HepG2 (cell line): Measurements from ENCODE around the gene L1CAM. TPM values are rescaled to one million over a fixed set of nuclear protein-coding genes. Genes with fewer than 3 reads are reported as not detected.

ENCODE experiments used
- AGO2 ChIP-seq: fragments of 200-400 bp; formaldehyde crosslinking; optimal IDR thresholded peaks from 2 replicates; pipeline ENCODE3; 2017; ENCODE audit warnings: mild to moderate bottlenecking, low read depth, low read length, moderate library complexity
- HDAC6 ChIP-seq: fragments of 200-600 bp; sonication (generic); IDR thresholded peaks from 2 replicates; pipeline ENCODE4 v1.7.0; 2017; ENCODE audit warnings: mild to moderate bottlenecking, antibody characterized with exemption, low read length, low read depth
- HNF4A ChIP-seq: sonication (generic); formaldehyde crosslinking; IDR thresholded peaks from 2 replicates; pipeline ENCODE4 v1.4.0; 2020; ENCODE audit warnings: missing genetic modification reagents
- MXD4 ChIP-seq: IDR thresholded peaks from 2 replicates; pipeline ENCODE4 v1.6.1; 2016; ENCODE audit warnings: mild to moderate bottlenecking, missing biosample characterization, missing genetic modification reagents
- MYC ChIP-seq: sonication (generic); formaldehyde crosslinking; IDR thresholded peaks from 2 replicates; pipeline ENCODE4 v1.9.0; 2021; ENCODE audit warnings: missing genetic modification reagents, borderline replicate concordance
- PHF21A ChIP-seq: sonication (generic); formaldehyde crosslinking; IDR thresholded peaks from 2 replicates; pipeline ENCODE4 v1.5.0; 2020; ENCODE audit warnings: mild to moderate bottlenecking, missing genetic modification reagents
- TGIF2 ChIP-seq: IDR thresholded peaks from 2 replicates; pipeline ENCODE4 v1.6.1; 2016; ENCODE audit warnings: control low read depth, missing compliant biosample characterization
- TRIM24 ChIP-seq: sonication (generic); formaldehyde crosslinking; IDR thresholded peaks from 2 replicates; pipeline ENCODE4 v1.8.0; 2022; ENCODE audit warnings: mild to moderate bottlenecking, missing genetic modification reagents
- U2AF1 ChIP-seq: fragments of 200-400 bp; formaldehyde crosslinking; optimal IDR thresholded peaks from 2 replicates; pipeline ENCODE3; 2017; ENCODE audit warnings: mild to moderate bottlenecking, low read depth, low read length
- ZNF138 ChIP-seq: sonication (generic); formaldehyde crosslinking; IDR thresholded peaks from 2 replicates; pipeline ENCODE4 v1.5.0; 2020; ENCODE audit warnings: mild to moderate bottlenecking, low read depth, missing genetic modification reagents
- ZNF367 ChIP-seq: sonication (generic); formaldehyde crosslinking; IDR thresholded peaks from 2 replicates; pipeline ENCODE4 v1.4.0; 2020; ENCODE audit warnings: missing genetic modification reagents, borderline replicate concordance
- ZNF501 ChIP-seq: sonication (generic); formaldehyde crosslinking; IDR thresholded peaks from 2 replicates; pipeline ENCODE4 v1.5.1; 2020; ENCODE audit warnings: mild to moderate bottlenecking, moderate library complexity, missing genetic modification reagents
- ZNF598 ChIP-seq: sonication (generic); formaldehyde crosslinking; IDR thresholded peaks from 2 replicates; pipeline ENCODE4 v1.5.1; 2020; ENCODE audit warnings: mild to moderate bottlenecking, missing genetic modification reagents, borderline replicate concordance
- ZNF761 ChIP-seq: sonication (generic); formaldehyde crosslinking; conservative IDR thresholded peaks from 2 replicates; pipeline ENCODE4 v1.4.0; 2020; ENCODE audit warnings: mild to moderate bottlenecking, missing genetic modification reagents
- polyA plus RNA-seq, 8 experiments: library from polyadenylated mRNA; depleted of rRNA in 3 of 8; stranded (reverse) in 7 of 8; unstranded in 1 of 8; fragments of >200 nt; fragmentation: Illumina TruSeq in 4 of 8; extraction: Trizol in 4 of 8; gene quantifications; 2 replicates each; pipeline versions ENCODE4 v1.2.1 to v1.2.3, GENCODE V29; 2011 to 2016; ENCODE audit warnings: low read depth in 4 of 8, missing spikeins in 1 of 8, mixed read lengths in 1 of 8; ENCODE audit not compliant: insufficient read depth in 1 of 8
- total RNA-seq, 5 experiments: library from RNA; depleted of rRNA; stranded (reverse); fragments of >200 nt; fragmentation: Illumina TruSeq; extraction: Trizol; gene quantifications; 2 replicates each; pipeline ENCODE4 v1.2.3, GENCODE V29; 2016; ENCODE audit warnings: low read depth in 1 of 5
- TF ChIP-seq, protein P1 (sequence below): IDR thresholded peaks from 2 replicates; pipeline ENCODE4 v1.6.1; 2016
- TF ChIP-seq, protein P2 (sequence below): sonication (generic); formaldehyde crosslinking; IDR thresholded peaks from 2 replicates; pipeline ENCODE4 v1.4.0; 2020; ENCODE audit warnings: missing genetic modification reagents
- TF ChIP-seq, protein P3 (sequence below): sonication (generic); formaldehyde crosslinking; IDR thresholded peaks from 2 replicates; pipeline ENCODE4 v1.8.1; 2022; ENCODE audit warnings: low read depth, mild to moderate bottlenecking, missing genetic modification reagents
- TF ChIP-seq, protein P4 (sequence below): sonication (generic); formaldehyde crosslinking; conservative IDR thresholded peaks from 2 replicates; pipeline ENCODE4 v1.4.0; 2020; ENCODE audit warnings: missing genetic modification reagents
- TF ChIP-seq, protein P5 (sequence below): sonication (generic); formaldehyde crosslinking; IDR thresholded peaks from 2 replicates; pipeline ENCODE4 v1.4.0; 2020; ENCODE audit warnings: low read depth, missing genetic modification reagents

Gene L1CAM
- total and polyA plus RNA-seq, 2 of the 13 experiments (the other 11 are each of a cell fraction or from before 2014, with no cell fraction given): 1.4 to 2.0 TPM

DNA sequence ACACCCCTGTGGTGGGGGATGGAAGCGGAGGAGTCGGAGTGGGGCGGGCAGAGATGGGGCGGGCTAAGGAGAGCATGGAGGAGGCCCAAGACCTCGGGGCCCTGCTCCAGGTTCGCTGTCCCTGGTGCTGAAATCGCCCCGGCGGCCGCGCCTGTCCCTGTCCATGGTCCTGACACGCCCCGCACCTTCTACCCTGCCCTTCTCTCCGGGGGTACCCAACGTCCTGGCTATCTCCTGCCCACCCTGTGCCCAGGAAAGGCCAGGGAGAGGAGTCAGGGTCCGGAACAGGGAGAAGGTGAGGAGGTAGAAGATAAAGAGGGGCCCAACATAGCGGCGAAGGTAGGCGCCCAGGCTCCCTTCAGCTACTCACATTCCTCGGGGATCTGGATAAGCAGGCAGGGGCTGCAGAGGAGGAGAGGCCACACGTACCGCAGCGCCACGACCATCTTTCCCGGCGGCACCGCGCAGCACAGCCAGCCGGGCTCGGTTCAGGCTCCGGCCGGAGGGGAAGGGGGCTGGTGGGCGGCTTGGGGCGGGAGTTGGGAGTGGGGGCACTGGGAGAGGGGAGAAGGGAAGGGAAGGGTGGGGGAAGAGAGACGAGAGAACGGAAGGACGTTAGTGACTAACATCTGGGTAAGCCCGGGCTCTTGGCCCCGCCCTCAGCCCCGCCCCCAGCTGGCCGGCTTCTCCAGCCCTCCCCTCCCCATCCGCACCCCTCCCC, 10.4 kb downstream of the L1CAM start (continued):
- TF ChIP-seq HDAC6: no peak
- TF ChIP-seq TRIM24 (CRISPR knock-in tag): no peak
- peak; percentile 99 for TF ChIP-seq ZNF367
- peak; percentile 98 for TF ChIP-seq ZNF761 (CRISPR knock-in tag)
- no peak for TF ChIP-seq U2AF1
- TF ChIP-seq, protein P1, sequence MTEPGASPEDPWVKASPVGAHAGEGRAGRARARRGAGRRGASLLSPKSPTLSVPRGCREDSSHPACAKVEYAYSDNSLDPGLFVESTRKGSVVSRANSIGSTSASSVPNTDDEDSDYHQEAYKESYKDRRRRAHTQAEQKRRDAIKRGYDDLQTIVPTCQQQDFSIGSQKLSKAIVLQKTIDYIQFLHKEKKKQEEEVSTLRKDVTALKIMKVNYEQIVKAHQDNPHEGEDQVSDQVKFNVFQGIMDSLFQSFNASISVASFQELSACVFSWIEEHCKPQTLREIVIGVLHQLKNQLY: peak; percentile 89
- peak; percentile 37; the same call in 1 of the 2 replicates for TF ChIP-seq HNF4A
- peak; percentile 87 for TF ChIP-seq MYC (CRISPR knock-in tag)
- TF ChIP-seq ZNF501: peak; percentile 95
- TF ChIP-seq, protein P2, sequence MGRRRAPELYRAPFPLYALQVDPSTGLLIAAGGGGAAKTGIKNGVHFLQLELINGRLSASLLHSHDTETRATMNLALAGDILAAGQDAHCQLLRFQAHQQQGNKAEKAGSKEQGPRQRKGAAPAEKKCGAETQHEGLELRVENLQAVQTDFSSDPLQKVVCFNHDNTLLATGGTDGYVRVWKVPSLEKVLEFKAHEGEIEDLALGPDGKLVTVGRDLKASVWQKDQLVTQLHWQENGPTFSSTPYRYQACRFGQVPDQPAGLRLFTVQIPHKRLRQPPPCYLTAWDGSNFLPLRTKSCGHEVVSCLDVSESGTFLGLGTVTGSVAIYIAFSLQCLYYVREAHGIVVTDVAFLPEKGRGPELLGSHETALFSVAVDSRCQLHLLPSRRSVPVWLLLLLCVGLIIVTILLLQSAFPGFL (CRISPR knock-in tag): peak; percentile 99
- TF ChIP-seq MXD4 (CRISPR knock-in tag): peak; percentile 99
- TF ChIP-seq, protein P3, sequence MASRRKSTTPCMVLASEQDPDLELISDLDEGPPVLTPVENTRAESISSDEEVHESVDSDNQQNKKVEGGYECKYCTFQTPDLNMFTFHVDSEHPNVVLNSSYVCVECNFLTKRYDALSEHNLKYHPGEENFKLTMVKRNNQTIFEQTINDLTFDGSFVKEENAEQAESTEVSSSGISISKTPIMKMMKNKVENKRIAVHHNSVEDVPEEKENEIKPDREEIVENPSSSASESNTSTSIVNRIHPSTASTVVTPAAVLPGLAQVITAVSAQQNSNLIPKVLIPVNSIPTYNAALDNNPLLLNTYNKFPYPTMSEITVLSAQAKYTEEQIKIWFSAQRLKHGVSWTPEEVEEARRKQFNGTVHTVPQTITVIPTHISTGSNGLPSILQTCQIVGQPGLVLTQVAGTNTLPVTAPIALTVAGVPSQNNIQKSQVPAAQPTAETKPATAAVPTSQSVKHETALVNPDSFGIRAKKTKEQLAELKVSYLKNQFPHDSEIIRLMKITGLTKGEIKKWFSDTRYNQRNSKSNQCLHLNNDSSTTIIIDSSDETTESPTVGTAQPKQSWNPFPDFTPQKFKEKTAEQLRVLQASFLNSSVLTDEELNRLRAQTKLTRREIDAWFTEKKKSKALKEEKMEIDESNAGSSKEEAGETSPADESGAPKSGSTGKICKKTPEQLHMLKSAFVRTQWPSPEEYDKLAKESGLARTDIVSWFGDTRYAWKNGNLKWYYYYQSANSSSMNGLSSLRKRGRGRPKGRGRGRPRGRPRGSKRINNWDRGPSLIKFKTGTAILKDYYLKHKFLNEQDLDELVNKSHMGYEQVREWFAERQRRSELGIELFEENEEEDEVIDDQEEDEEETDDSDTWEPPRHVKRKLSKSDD (CRISPR knock-in tag): peak; percentile 98
- peak; percentile 100 for TF ChIP-seq ZNF138
- TF ChIP-seq, protein P4, sequence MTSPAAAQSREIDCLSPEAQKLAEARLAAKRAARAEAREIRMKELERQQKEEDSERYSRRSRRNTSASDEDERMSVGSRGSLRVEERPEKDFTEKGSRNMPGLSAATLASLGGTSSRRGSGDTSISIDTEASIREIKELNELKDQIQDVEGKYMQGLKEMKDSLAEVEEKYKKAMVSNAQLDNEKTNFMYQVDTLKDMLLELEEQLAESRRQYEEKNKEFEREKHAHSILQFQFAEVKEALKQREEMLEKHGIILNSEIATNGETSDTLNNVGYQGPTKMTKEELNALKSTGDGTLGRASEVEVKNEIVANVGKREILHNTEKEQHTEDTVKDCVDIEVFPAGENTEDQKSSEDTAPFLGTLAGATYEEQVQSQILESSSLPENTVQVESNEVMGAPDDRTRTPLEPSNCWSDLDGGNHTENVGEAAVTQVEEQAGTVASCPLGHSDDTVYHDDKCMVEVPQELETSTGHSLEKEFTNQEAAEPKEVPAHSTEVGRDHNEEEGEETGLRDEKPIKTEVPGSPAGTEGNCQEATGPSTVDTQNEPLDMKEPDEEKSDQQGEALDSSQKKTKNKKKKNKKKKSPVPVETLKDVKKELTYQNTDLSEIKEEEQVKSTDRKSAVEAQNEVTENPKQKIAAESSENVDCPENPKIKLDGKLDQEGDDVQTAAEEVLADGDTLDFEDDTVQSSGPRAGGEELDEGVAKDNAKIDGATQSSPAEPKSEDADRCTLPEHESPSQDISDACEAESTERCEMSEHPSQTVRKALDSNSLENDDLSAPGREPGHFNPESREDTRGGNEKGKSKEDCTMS (CRISPR knock-in tag): peak; percentile 99
- peak; percentile 99 for TF ChIP-seq TGIF2
- TF ChIP-seq AGO2: no peak
- TF ChIP-seq, protein P5, sequence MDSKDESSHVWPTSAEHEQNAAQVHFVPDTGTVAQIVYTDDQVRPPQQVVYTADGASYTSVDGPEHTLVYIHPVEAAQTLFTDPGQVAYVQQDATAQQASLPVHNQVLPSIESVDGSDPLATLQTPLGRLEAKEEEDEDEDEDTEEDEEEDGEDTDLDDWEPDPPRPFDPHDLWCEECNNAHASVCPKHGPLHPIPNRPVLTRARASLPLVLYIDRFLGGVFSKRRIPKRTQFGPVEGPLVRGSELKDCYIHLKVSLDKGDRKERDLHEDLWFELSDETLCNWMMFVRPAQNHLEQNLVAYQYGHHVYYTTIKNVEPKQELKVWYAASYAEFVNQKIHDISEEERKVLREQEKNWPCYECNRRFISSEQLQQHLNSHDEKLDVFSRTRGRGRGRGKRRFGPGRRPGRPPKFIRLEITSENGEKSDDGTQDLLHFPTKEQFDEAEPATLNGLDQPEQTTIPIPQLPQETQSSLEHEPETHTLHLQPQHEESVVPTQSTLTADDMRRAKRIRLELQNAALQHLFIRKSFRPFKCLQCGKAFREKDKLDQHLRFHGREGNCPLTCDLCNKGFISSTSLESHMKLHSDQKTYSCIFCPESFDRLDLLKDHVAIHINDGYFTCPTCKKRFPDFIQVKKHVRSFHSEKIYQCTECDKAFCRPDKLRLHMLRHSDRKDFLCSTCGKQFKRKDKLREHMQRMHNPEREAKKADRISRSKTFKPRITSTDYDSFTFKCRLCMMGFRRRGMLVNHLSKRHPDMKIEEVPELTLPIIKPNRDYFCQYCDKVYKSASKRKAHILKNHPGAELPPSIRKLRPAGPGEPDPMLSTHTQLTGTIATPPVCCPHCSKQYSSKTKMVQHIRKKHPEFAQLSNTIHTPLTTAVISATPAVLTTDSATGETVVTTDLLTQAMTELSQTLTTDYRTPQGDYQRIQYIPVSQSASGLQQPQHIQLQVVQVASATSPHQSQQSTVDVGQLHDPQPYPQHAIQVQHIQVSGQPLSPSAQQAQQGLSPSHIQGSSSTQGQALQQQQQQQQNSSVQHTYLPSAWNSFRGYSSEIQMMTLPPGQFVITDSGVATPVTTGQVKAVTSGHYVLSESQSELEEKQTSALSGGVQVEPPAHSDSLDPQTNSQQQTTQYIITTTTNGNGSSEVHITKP (CRISPR knock-in tag): peak; percentile 93
- peak; percentile 95; the same call in 1 of the 2 replicates for TF ChIP-seq ZNF598 (CRISPR knock-in tag)
- peak; percentile 63 for TF ChIP-seq PHF21A
